Panc1 (cell line): ENCODE results near the gene ADSS1. TPM values are rescaled to one million over a fixed set of nuclear protein-coding genes. Genes with fewer than 3 reads are reported as not detected.

Experiments
- ATAC-seq: fragments of 200-7000 bp; cut with Tn5 transposase; 2 replicates; pipeline ENCODE4 v1.9.1; 2020; ENCODE audit warnings: mild to moderate bottlenecking, moderate library complexity
- BruUV-seq: library from RNA; stranded (reverse); fragments of 400-500 nt; replicated peaks from 2 replicates; lab custom pipeline; 2021; lab: Mats Ljungman, UMichigan
- CTCF ChIA-PET: fragments of 300-600 bp; sonication (Branson Sonifier 250); formaldehyde crosslinking; loops from one replicate; lab custom pipeline; 2022; ENCODE audit warnings: antibody characterized with exemption; lab: Charles Lee
- POLR2A ChIA-PET: fragments of 300-600 bp; sonication (Branson Sonifier 250); formaldehyde crosslinking; loops from one replicate; lab custom pipeline; 2022; ENCODE audit warnings: antibody characterized with exemption; lab: Charles Lee
- DNase-seq: peaks from one replicate; pipeline ENCODE4 v3.0.0-alpha.2; 2010; ENCODE audit warnings: low read depth, low spot score
- H3K27ac ChIP-seq: 2 replicates; pipeline ENCODE4 v1.5.1; 2011; ENCODE audit warnings: mild to moderate bottlenecking, low read length, inconsistent platforms
- H3K27me3 ChIP-seq: fragments of 200-500 bp; sonication (Bioruptor generic); 2 replicates; pipeline ENCODE4 v1.6.0; 2014; ENCODE audit warnings: low read length, inconsistent platforms; ENCODE audit not compliant: control insufficient read depth, insufficient read depth
- H3K36me3 ChIP-seq: fragments of 200-500 bp; sonication (Bioruptor generic); 2 replicates; pipeline ENCODE4 v1.5.1; 2014; ENCODE audit warnings: inconsistent platforms, mild to moderate bottlenecking, low read length, moderate library complexity; ENCODE audit not compliant: control insufficient read depth, insufficient read depth
- H3K4me1 ChIP-seq: 2 replicates; pipeline ENCODE4 v1.5.1; 2011; ENCODE audit warnings: inconsistent platforms, mild to moderate bottlenecking, low read length, moderate library complexity; ENCODE audit not compliant: control insufficient read depth, insufficient read depth
- H3K4me3 ChIP-seq, 2 experiments: 2 replicates each; pipeline ENCODE4 v1.5.1; 2011 to 2012; ENCODE audit warnings: low read depth in 2 of 2, low read length in 2 of 2, mild to moderate bottlenecking in 2 of 2, inconsistent platforms in 1 of 2, moderate library complexity in 1 of 2
- H3K9me3 ChIP-seq: fragments of 200-500 bp; sonication (Bioruptor generic); 2 replicates; pipeline ENCODE4 v1.5.1; 2014; ENCODE audit warnings: low read depth, mild to moderate bottlenecking, inconsistent platforms, low read length, moderate library complexity; ENCODE audit not compliant: control insufficient read depth, insufficient read depth
- CTCF ChIP-seq: fragments of 450-650 bp; IDR thresholded peaks from 2 replicates; pipeline ENCODE4 v1.5.1; 2017; ENCODE audit warnings: mild to moderate bottlenecking
- POLR2AphosphoS5 ChIP-seq: IDR thresholded peaks from 2 replicates; pipeline ENCODE4 v1.6.1; 2012; ENCODE audit warnings: mild to moderate bottlenecking, low read depth, low read length, moderate library complexity
- REST ChIP-seq, 2 experiments: IDR thresholded peaks; 2 replicates each; pipeline ENCODE4 v1.6.1; 2011 to 2012; ENCODE audit warnings: low read depth in 2 of 2, control low read depth in 1 of 2, low read length in 1 of 2, mild to moderate bottlenecking in 1 of 2, moderate library complexity in 1 of 2; ENCODE audit not compliant: insufficient read depth in 1 of 2
- SIN3A ChIP-seq: IDR thresholded peaks from 2 replicates; pipeline ENCODE4 v1.6.1; 2012; ENCODE audit warnings: low read depth, mild to moderate bottlenecking, low read length, moderate library complexity, borderline replicate concordance; ENCODE audit not compliant: insufficient read depth
- TCF7L2 ChIP-seq: IDR thresholded peaks from 2 replicates; pipeline ENCODE4 v1.6.1; 2011; ENCODE audit warnings: mild to moderate bottlenecking, low read depth, low read length, inconsistent platforms
- in situ Hi-C: cut with HindIII; loops from 2 replicates; pipeline ENCODE4 v1.10.0; 2016; ENCODE audit warnings: low sequenced_read_pairs, low pct_unique_long_range_greater_than_20kb
- intact Hi-C: fragments of 100-400 bp; cut with micrococcal nuclease; formaldehyde crosslinking; loops from one replicate; pipeline ENCODE4 v1.10.0; 2022; ENCODE audit not compliant: unreplicated experiment
- total RNA-seq: library from RNA; stranded (reverse); gene quantifications from one replicate; pipeline ENCODE4 v1.2.1, GENCODE V29; 2021; ENCODE audit not compliant: unreplicated experiment

ADSS1 gene
- total RNA-seq, 1 experiment from 2014 or later = 9.4 TPM

GRCh38 chr14:104689109-104689880 is 34.7 kb upstream of the ADSS1 start, which contains the start of gene INF2:
TSS of gene INF2 (plus strand) at chr14:104689618. CDS start at chr14:104701366, 11,748 bp downstream.
- in situ Hi-C loops (no loop called here), intact Hi-C loops (no loop called here)
- ChIA-PET CTCF (no interaction called here), POLR2A (interaction anchor here (1.7 kb wide), 1 partner anchor 8 kb away, joined by 6 read pairs; no protein-coding TSS in a partner anchor)
- Histone ChIP-seq H3K9me3 (no peaks in the 10 kb centered on the region), H3K4me3 (peak within 1 kb of the TSS; percentile 73 to 78), H3K27me3 (no peaks in the 10 kb centered on the region), H3K27ac (peak within 1 kb of the TSS; percentile 93), H3K4me1 (peaks cover 46% of the 10 kb centered on the region), H3K36me3 (peaks cover 6% of the 10 kb centered on the region; the same call in 1 of the 2 replicates)
- BruUV-seq = no TSS peak
- TF ChIP-seq SIN3A (no peak; the same call in 1 of the 2 replicates), POLR2AphosphoS5 (peak; percentile 39; the same call in 1 of the 2 replicates)
- peak; percentile 62 for ATAC-seq
- no peak for DNase-seq

- Histone ChIP-seq H3K4me1 (peaks cover 53% of the 10 kb centered on the region), H3K36me3 (peaks cover 6% of the 10 kb centered on the region; the same call in 1 of the 2 replicates), H3K9me3 (no peaks in the 10 kb centered on the region), H3K4me3 (peak overlapping the region; percentile 73 to 78), H3K27me3 (no peaks in the 10 kb centered on the region), H3K27ac (peak overlapping the region; percentile 88)
- CTCF ChIA-PET = no interaction called here
- intact Hi-C loops = no loop called here
- POLR2A ChIA-PET = interaction anchor here (1.7 kb wide), 1 partner anchor 9 kb away, joined by 6 read pairs; no protein-coding TSS in a partner anchor
- BruUV-seq = no TSS peak
- DNase-seq (no peak), ATAC-seq (no peak)
- in situ Hi-C loops = no loop called here
- no peak for TF ChIP-seq CTCF
- peak; percentile 36; the same call in 1 of the 2 replicates for TF ChIP-seq POLR2AphosphoS5
These were observed 33.9 kb upstream of the ADSS1 start for GRCh38 chr14:104689881-104690711.

- Histone ChIP-seq H3K36me3 (peaks cover 6% of the 10 kb centered on the region; the same call in 1 of the 2 replicates), H3K27me3 (no peaks in the 10 kb centered on the region), H3K4me3 (peak overlapping the region; percentile 73 to 78), H3K27ac (peak overlapping the region; percentile 88), H3K4me1 (peaks cover 59% of the 10 kb centered on the region), H3K9me3 (no peaks in the 10 kb centered on the region)
- BruUV-seq = TSS peak; percentile 71
- intact Hi-C loops = no loop called here
- CTCF ChIA-PET = no interaction called here
- DNase-seq = no peak
- in situ Hi-C loops = no loop called here
- TF ChIP-seq CTCF (no peak), POLR2AphosphoS5 (no peak), REST (IDR thresholded peaks at IDR 0.05; ENCODE audit: insufficient read depth in 1 of 2, low read depth in 2 of 2, low read length in 1 of 2) (no peak), SIN3A (no peak), TCF7L2 (no peak)
- no peak for ATAC-seq
- POLR2A ChIA-PET = interaction anchor here (1.7 kb wide), 1 partner anchor 10 kb away, joined by 6 read pairs; no protein-coding TSS in a partner anchor
These were observed 33.1 kb upstream of the ADSS1 start for GRCh38 chr14:104690861-104691455.
